CD4-positive, alpha-beta T cell (primary cell): ENCODE results near the gene EIF3L. TPM values are rescaled to one million over a fixed set of nuclear protein-coding genes. Genes with fewer than 3 reads are reported as not detected.
A peak's percentile ranks its signal among the peaks of the same experiment; 100 is the strongest.
"Not testable (repeated sequence)": the region's sequence is repeated elsewhere in the genome, so short reads cannot be mapped to it uniquely, and the experiment has no call there.

Experiments
- ATAC-seq: fragments of 200-7000 bp; cut with Tn5 transposase; one replicate; pipeline ENCODE4 v1.10.0; 2022; ENCODE audit warnings: mild to moderate bottlenecking; ENCODE audit not compliant: poor library complexity
- CTCF ChIA-PET: fragments of 350-600 bp; sonication (Branson Sonifier 250); formaldehyde crosslinking; loops from one replicate; lab custom pipeline; 2021; ENCODE audit warnings: antibody characterized with exemption, inconsistent platforms; lab: Charles Lee
- POLR2A ChIA-PET: fragments of 350-600 bp; sonication (Branson Sonifier 250); formaldehyde crosslinking; loops from one replicate; lab custom pipeline; 2021; ENCODE audit warnings: antibody characterized with exemption, inconsistent platforms; lab: Charles Lee
- DNase-seq, 14 experiments: peaks; one replicate each; pipeline ENCODE4 v3.0.0-alpha.2; 2013 to 2020; ENCODE audit warnings: mixed read lengths in 2 of 14
- H3K27ac ChIP-seq, 2 donors: one replicate each; pipeline versions ENCODE4 v1.5.1 to v1.7.0; 2013; ENCODE audit warnings: low read length in 2 of 2, low read depth in 1 of 2, mild to moderate bottlenecking in 1 of 2
- H3K27me3 ChIP-seq, 2 experiments: 1 replicate in 1 of 2; 2 replicates in 1 of 2; pipeline versions ENCODE4 v1.6.1 to v1.7.0; 2013; ENCODE audit warnings: low read length in 2 of 2, control low read depth in 1 of 2, mild to moderate bottlenecking in 1 of 2, moderate library complexity in 1 of 2; ENCODE audit not compliant: insufficient read depth in 2 of 2, control insufficient read depth in 1 of 2
- H3K36me3 ChIP-seq: one replicate; pipeline ENCODE4 v1.6.1; 2013; ENCODE audit warnings: low read length, control low read depth; ENCODE audit not compliant: insufficient read depth
- H3K4me1 ChIP-seq: one replicate; pipeline ENCODE4 v1.6.1; 2013; ENCODE audit warnings: low read length, control low read depth; ENCODE audit not compliant: insufficient read depth
- H3K4me3 ChIP-seq: one replicate; pipeline ENCODE4 v1.5.1; 2013; ENCODE audit warnings: mild to moderate bottlenecking, low read length, moderate library complexity
- H3K9me3 ChIP-seq, 2 experiments: 1 replicate in 1 of 2; 2 replicates in 1 of 2; pipeline versions ENCODE4 v1.6.1 to v1.7.0; 2013; ENCODE audit warnings: low read length in 2 of 2, mild to moderate bottlenecking in 2 of 2, control low read depth in 1 of 2, moderate library complexity in 1 of 2; ENCODE audit not compliant: control insufficient read depth in 1 of 2, insufficient read depth in 1 of 2
- H3K27ac Mint-ChIP-seq: one replicate; pipeline ENCODE4 v1.8.0; 2020; ENCODE audit warnings: mixed read lengths
- H3K27me3 Mint-ChIP-seq: one replicate; pipeline ENCODE4 v1.8.0; 2021; ENCODE audit warnings: mixed read lengths
- H3K36me3 Mint-ChIP-seq: one replicate; pipeline ENCODE4 v1.8.0; 2021; ENCODE audit warnings: low read depth, mixed read lengths
- H3K4me1 Mint-ChIP-seq: one replicate; pipeline ENCODE4 v1.8.0; 2021; ENCODE audit warnings: low read depth, mixed read lengths
- H3K4me3 Mint-ChIP-seq: one replicate; pipeline ENCODE4 v1.8.0; 2020; ENCODE audit warnings: mild to moderate bottlenecking, mixed read lengths
- H3K9me3 Mint-ChIP-seq: one replicate; pipeline ENCODE4 v1.8.0; 2020; ENCODE audit warnings: mixed read lengths
- intact Hi-C, 2 experiments: fragments of 100-400 bp; cut with DNase I in 1 of 2; cut with micrococcal nuclease in 1 of 2; formaldehyde crosslinking; loops; one replicate each; pipeline versions ENCODE4 v1.15.1 to v1.9.0; 2023 to 2025; cut with DNase I, micrococcal nuclease
- polyA plus RNA-seq, 2 donors: library from polyadenylated mRNA; unstranded; fragments of 120-200 nt; gene quantifications; one replicate each; pipeline ENCODE4 v1.2.1, GENCODE V29; 2013
- total RNA-seq, 174 experiments: library from RNA in 2 of 174; stranded (reverse) in 2 of 174; gene quantifications; one replicate each; pipeline ENCODE4 v1.2.3 and lab custom pipeline; 2021 to 2026
- TF ChIP-seq, protein P1 (sequence below): fragments of 200-600 bp; IDR thresholded peaks from one replicate; pipeline ENCODE4 v1.8.0; 2022; ENCODE audit warnings: antibody characterized with exemption, mild to moderate bottlenecking

EIF3L gene
- total RNA-seq (100 to 1,000 TPM; 525 to 541 TPM), total RNA-seq (lab: John Stamatoyannopoulos, UW) (124 to 358 (median 229) reads per million in 172 experiments)
- polyA plus RNA-seq (2013, experiment 1 of 2), result 623 TPM
- 630 TPM for polyA plus RNA-seq (2013, experiment 2 of 2)

GRCh38 chr22:37849089-37849751, at the start of gene EIF3L:
Gene EIF3L, plus strand, starts transcription at chr22:37849419. Its CDS starts 31 bp downstream, at chr22:37849450.
- Histone ChIP-seq H3K4me1 (peaks cover 31% of the 10 kb centered on the region), H3K4me3 (peak within 1 kb of the TSS; percentile 83), H3K27ac (peak within 1 kb of the TSS; percentile 78 to 89), H3K36me3 (peaks cover 29% of the 10 kb centered on the region), H3K27me3 (no peaks in the 10 kb centered on the region), H3K9me3 (peaks cover 0 to 4% of the 10 kb centered on the region in 2 experiments)
- CTCF ChIA-PET, result interaction anchor here (1.2 to 2.0 kb wide), 2 partner anchors 14 kb away, joined by 3 to 6 read pairs; no protein-coding TSS in a partner anchor
- DNase-seq (peak; percentile 77 to 92 (median 84)), ATAC-seq (peak; percentile 63)
- no peaks in the 10 kb centered on the region for H3K27me3 Mint-ChIP-seq
- POLR2A ChIA-PET, result interaction anchor here (0.8 to 1.4 kb wide), 3 partner anchors 13 to 57 kb away, joined by 3 to 5 read pairs (median 4); partner anchors contain the start of gene MICALL1
- H3K4me1 Mint-ChIP-seq, result peaks cover 51% of the 10 kb centered on the region
- peaks cover 48% of the 10 kb centered on the region for H3K36me3 Mint-ChIP-seq
- H3K9me3 Mint-ChIP-seq, result peaks cover 3% of the 10 kb centered on the region
- peak within 1 kb of the TSS; percentile 90 for H3K4me3 Mint-ChIP-seq
- H3K27ac Mint-ChIP-seq, result peak within 1 kb of the TSS; percentile 97
- intact Hi-C loops, result loop anchor here in 1 of 2 experiments (2.0 to 10.0 kb wide), 4 partner anchors 14 to 240 kb away; partner anchors contain the start of genes C22orf23, GGA1, PICK1 and POLR2F
- TF ChIP-seq, protein P1, sequence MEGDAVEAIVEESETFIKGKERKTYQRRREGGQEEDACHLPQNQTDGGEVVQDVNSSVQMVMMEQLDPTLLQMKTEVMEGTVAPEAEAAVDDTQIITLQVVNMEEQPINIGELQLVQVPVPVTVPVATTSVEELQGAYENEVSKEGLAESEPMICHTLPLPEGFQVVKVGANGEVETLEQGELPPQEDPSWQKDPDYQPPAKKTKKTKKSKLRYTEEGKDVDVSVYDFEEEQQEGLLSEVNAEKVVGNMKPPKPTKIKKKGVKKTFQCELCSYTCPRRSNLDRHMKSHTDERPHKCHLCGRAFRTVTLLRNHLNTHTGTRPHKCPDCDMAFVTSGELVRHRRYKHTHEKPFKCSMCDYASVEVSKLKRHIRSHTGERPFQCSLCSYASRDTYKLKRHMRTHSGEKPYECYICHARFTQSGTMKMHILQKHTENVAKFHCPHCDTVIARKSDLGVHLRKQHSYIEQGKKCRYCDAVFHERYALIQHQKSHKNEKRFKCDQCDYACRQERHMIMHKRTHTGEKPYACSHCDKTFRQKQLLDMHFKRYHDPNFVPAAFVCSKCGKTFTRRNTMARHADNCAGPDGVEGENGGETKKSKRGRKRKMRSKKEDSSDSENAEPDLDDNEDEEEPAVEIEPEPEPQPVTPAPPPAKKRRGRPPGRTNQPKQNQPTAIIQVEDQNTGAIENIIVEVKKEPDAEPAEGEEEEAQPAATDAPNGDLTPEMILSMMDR, result no peak

DNA sequence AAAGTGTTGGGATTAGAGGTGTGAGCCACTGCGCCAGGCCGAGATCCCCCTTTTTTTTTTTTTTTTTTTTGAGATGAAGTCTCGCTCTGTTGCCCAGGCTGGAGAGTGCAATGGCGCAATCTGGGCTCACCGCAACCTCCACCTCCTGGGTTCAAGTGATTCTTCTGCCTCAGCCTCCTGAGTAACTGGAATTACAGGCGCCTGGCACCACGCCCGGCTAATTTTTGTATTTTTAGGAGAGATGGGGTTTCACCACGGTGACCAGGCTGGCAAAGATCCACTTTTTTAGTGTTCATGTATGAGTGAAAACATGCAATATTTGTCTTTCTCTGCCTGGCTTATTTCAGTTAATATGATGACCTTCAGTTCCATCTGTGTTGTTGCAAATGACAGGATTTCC, 49.2 kb upstream of the EIF3L start:
- Mint-ChIP-seq H3K27me3 (peaks cover 27% of the 10 kb centered on the region), H3K4me1 (peaks cover 22% of the 10 kb centered on the region)
- H3K9me3 Mint-ChIP-seq, H3K27ac ChIP-seq, H3K4me3 Mint-ChIP-seq, H3K27ac Mint-ChIP-seq, H3K9me3 ChIP-seq, DNase-seq, POLR2A ChIA-PET, ATAC-seq, CTCF ChIA-PET, H3K36me3 ChIP-seq, H3K36me3 Mint-ChIP-seq, intact Hi-C loops, H3K4me3 ChIP-seq: not testable (repeated sequence)
- H3K4me1 ChIP-seq, result peaks cover 29% of the 10 kb centered on the region
- peaks cover 18 to 21% of the 10 kb centered on the region in 2 experiments for H3K27me3 ChIP-seq

DNA sequence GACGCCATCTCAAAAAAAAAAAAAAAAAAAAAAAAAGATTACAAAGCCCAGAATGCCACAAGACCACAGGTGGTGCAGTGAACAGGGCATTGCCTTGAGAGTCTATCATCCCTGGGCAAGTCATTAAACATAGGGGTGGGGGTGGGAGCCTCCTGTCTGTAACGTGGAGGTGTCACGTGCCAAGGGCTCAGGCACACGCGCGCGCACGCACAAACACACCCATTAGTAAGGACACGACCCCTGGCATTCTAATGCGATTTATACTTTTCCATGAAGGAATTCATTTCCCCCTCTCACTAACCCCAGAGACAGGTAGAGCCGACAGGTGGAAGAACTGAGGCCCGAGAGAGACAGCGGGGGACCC, 47.3 kb upstream of the EIF3L start:
- ATAC-seq (no peak), DNase-seq (peak in 2 of 14 experiments; percentile 32 to 52)
- ChIA-PET POLR2A (no interaction called here), CTCF (no interaction called here)
- no peak overlapping the region for H3K27ac Mint-ChIP-seq
- intact Hi-C loops, result no loop called here
- peaks cover 39% of the 10 kb centered on the region for H3K4me1 Mint-ChIP-seq
- peaks cover 34 to 39% of the 10 kb centered on the region in 2 experiments for H3K27me3 ChIP-seq
- peaks cover 42% of the 10 kb centered on the region for H3K27me3 Mint-ChIP-seq
- H3K9me3 Mint-ChIP-seq, result no peaks in the 10 kb centered on the region
- no peak overlapping the region for H3K27ac ChIP-seq
- H3K4me3 ChIP-seq, result peak overlapping the region; percentile 56
- H3K9me3 ChIP-seq, result peaks cover 0 to 19% of the 10 kb centered on the region in 2 experiments
- H3K36me3 ChIP-seq, result no peaks in the 10 kb centered on the region
- H3K4me3 Mint-ChIP-seq, result peak overlapping the region; percentile 86
- TF ChIP-seq, protein P1, result no peak
- H3K36me3 Mint-ChIP-seq, result no peaks in the 10 kb centered on the region
- peaks cover 48% of the 10 kb centered on the region for H3K4me1 ChIP-seq
